ENCODE data around the gene CEP85L.

DNA sequence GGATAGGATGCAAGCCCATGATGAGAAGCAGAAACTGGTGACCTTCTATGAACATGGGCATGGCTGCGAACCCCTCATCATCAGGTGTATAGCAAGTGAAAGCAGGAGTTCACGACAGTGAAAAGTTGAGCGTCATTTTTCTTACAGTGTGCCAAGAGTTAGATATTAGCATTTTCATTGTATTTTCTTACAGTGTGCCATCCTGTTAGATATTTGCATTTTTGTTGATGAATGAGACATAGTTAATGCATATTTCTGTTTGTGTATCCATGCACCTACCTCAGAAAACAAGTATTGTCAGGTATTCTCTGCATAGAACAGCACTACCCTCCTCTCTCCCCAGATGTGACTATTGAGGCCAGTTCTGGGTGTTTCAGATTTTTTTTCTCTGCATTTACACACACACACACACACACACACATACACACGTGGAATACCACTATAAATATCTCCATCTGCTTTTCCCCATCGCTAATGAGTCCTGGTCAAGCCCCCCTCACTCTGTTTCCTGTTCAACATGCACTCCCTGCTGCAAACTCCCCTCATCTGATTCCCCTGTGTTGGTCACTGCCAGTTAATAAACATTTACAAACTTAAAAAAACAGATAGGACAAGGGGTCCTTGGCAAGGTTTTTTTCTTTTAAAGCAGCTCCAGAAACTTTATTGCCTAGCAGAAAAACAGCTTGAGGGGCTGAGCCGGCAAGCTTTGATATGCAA is 61.6 kb downstream of the CEP85L start:
- TF ChIP-seq EZH2 (IDR thresholded peaks at IDR 0.05; ENCODE audit: low read depth, unreplicated experiment) (no peak), POLR2AphosphoS5 (IDR thresholded peaks at IDR 0.05; ENCODE audit: low read depth) (no peak), JUNB (IDR thresholded peaks at IDR 0.05; ENCODE audit: unreplicated experiment) (no peak), STAT1 (IDR thresholded peaks at IDR 0.05; ENCODE audit: unreplicated experiment) (no peak), EZH2phosphoT487 (IDR thresholded peaks at IDR 0.05; ENCODE audit: unreplicated experiment) (no peak), CREB1 (CRISPR knock-in tag; IDR thresholded peaks at IDR 0.05; ENCODE audit: low read depth) (no peak), REST (IDR thresholded peaks at IDR 0.05; ENCODE audit: unreplicated experiment) (no peak), NANOG (IDR thresholded peaks at IDR 0.05; ENCODE audit: borderline replicate concordance) (no peak; the same call in 1 of the 2 replicates), ZNF331 (CRISPR knock-in tag; IDR thresholded peaks at IDR 0.05; ENCODE audit: low read depth) (no peak), ETS1 (IDR thresholded peaks at IDR 0.05) (no peak), ZNF462 (CRISPR knock-in tag; IDR thresholded peaks at IDR 0.05) (no peak), ZNF114 (CRISPR knock-in tag; IDR thresholded peaks at IDR 0.05) (no peak)
- TF ChIP-seq, protein P1, sequence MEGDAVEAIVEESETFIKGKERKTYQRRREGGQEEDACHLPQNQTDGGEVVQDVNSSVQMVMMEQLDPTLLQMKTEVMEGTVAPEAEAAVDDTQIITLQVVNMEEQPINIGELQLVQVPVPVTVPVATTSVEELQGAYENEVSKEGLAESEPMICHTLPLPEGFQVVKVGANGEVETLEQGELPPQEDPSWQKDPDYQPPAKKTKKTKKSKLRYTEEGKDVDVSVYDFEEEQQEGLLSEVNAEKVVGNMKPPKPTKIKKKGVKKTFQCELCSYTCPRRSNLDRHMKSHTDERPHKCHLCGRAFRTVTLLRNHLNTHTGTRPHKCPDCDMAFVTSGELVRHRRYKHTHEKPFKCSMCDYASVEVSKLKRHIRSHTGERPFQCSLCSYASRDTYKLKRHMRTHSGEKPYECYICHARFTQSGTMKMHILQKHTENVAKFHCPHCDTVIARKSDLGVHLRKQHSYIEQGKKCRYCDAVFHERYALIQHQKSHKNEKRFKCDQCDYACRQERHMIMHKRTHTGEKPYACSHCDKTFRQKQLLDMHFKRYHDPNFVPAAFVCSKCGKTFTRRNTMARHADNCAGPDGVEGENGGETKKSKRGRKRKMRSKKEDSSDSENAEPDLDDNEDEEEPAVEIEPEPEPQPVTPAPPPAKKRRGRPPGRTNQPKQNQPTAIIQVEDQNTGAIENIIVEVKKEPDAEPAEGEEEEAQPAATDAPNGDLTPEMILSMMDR (conservative IDR thresholded peaks at IDR 0.05; ENCODE audit: low read depth in 2 of 2) = no peak
